Parathyroid adenoma (tissue), 2 donors: Measurements from ENCODE around the gene FLAD1.

Source experiments
- H2AFZ ChIP-seq: fragments of 300-600 bp; sonication (generic); one replicate; pipeline ENCODE4 v1.7.0; 2017; ENCODE audit warnings: antibody characterized with exemption, mild to moderate bottlenecking
- H3K27ac ChIP-seq: fragments of 300-600 bp; sonication (generic); one replicate; pipeline ENCODE4 v1.7.0; 2017
- H3K27me3 ChIP-seq: fragments of 300-600 bp; sonication (generic); one replicate; pipeline ENCODE4 v1.7.0; 2017; ENCODE audit warnings: low read length; ENCODE audit not compliant: control insufficient read depth, insufficient read depth
- H3K36me3 ChIP-seq: fragments of 300-600 bp; sonication (generic); one replicate; pipeline ENCODE4 v1.7.0; 2017; ENCODE audit warnings: low read length; ENCODE audit not compliant: control insufficient read depth, insufficient read depth
- H3K4me1 ChIP-seq: fragments of 300-600 bp; sonication (generic); one replicate; pipeline ENCODE4 v1.7.0; 2017; ENCODE audit warnings: control low read depth
- H3K4me2 ChIP-seq: fragments of 300-600 bp; sonication (generic); one replicate; pipeline ENCODE4 v1.7.0; 2017; ENCODE audit warnings: low read length
- H3K4me3 ChIP-seq: fragments of 300-600 bp; sonication (generic); one replicate; pipeline ENCODE4 v1.7.0; 2017; ENCODE audit warnings: low read depth, low read length
- H3K79me2 ChIP-seq: fragments of 300-600 bp; sonication (generic); one replicate; pipeline ENCODE4 v1.7.0; 2017; ENCODE audit warnings: control low read depth
- H3K9ac ChIP-seq: fragments of 300-600 bp; sonication (generic); one replicate; pipeline ENCODE4 v1.7.0; 2017; ENCODE audit warnings: mild to moderate bottlenecking
- H3K9me3 ChIP-seq: fragments of 300-600 bp; sonication (generic); one replicate; pipeline ENCODE4 v1.7.0; 2017; ENCODE audit warnings: low read length; ENCODE audit not compliant: control insufficient read depth
- TF ChIP-seq, protein P1 (sequence below): fragments of 300-600 bp; sonication (generic); IDR thresholded peaks from one replicate; pipeline ENCODE4 v1.7.0; 2017; ENCODE audit warnings: antibody characterized with exemption, mild to moderate bottlenecking
- donor health status: primary hyperparathyroidism.

The FLAD1 gene

DNA sequence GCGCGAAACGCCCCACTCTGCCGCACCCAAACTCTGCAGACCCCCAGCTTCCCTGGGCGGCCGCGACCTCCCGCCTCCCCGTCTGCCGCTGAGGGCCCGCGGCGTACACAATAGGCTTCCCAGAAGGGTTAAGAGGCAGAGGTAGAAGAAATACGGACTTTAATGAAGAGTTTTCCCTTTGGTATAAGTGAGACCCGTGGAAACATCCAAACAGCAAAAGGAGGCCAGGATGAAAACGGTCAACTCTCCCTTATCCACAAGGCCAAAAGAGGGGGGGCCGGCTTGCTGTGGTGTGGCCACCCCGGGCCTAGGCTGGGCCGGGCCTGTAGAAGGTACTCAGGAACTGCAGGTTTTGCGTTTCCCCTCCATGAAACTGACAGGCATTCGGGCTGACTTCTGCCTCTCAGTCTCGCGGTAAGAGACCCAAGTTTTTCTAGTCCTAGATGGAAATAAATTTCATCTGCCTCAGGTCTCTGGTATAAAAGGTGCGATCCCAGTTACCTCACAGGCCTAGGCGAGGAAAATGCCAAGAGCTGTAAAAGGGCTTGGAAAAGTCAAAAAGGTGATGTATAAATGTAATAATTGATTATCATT is 20.9 kb upstream of the FLAD1 start:
- Histone ChIP-seq H3K9me3 (no peaks in the 10 kb centered on the region), H3K27ac (peak overlapping the region; percentile 95)

DNA sequence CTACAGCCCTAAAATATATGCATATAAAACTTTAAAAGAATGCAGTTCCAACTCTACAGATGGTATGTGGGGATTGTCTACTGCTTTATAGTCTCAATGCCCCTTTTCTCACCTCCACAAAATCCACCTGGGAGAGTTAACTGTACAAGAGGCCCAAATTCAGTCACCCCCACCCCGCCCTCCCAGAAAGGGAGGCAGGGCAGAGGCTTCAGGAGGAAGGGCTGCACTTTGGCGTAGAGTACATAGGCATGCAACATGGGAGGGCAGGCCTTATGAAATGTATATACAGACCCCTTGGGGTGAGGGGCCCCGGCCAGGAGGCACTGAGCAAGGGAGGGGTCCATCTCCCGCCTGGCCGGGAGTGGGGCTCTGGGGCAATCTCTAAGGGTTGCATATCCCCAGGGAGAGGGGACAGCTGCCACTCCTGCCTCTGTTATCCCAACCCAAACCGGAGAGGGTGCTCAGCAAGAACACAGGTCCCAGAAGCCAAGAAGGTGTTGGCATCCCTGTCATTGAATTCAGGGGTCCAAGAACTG is 20.3 kb upstream of the FLAD1 start:
- Histone ChIP-seq H3K9ac (no peak overlapping the region), H3K9me3 (no peaks in the 10 kb centered on the region), H3K79me2 (no peaks in the 10 kb centered on the region), H3K27ac (no peak overlapping the region), H3K36me3 (no peaks in the 10 kb centered on the region), H3K27me3 (no peaks in the 10 kb centered on the region), H2AFZ (no peak overlapping the region), H3K4me3 (no peak overlapping the region), H3K4me2 (peak overlapping the region; percentile 97), H3K4me1 (peaks cover 12% of the 10 kb centered on the region)
- TF ChIP-seq, protein P1, sequence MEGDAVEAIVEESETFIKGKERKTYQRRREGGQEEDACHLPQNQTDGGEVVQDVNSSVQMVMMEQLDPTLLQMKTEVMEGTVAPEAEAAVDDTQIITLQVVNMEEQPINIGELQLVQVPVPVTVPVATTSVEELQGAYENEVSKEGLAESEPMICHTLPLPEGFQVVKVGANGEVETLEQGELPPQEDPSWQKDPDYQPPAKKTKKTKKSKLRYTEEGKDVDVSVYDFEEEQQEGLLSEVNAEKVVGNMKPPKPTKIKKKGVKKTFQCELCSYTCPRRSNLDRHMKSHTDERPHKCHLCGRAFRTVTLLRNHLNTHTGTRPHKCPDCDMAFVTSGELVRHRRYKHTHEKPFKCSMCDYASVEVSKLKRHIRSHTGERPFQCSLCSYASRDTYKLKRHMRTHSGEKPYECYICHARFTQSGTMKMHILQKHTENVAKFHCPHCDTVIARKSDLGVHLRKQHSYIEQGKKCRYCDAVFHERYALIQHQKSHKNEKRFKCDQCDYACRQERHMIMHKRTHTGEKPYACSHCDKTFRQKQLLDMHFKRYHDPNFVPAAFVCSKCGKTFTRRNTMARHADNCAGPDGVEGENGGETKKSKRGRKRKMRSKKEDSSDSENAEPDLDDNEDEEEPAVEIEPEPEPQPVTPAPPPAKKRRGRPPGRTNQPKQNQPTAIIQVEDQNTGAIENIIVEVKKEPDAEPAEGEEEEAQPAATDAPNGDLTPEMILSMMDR, result no peak

More for the DNA sequence above, 20.9 kb upstream of the FLAD1 start:
- peak overlapping the region; percentile 97 for H3K4me2 ChIP-seq
- no peaks in the 10 kb centered on the region for H3K27me3 ChIP-seq
- TF ChIP-seq, protein P1, result no peak
- peak overlapping the region; percentile 79 for H2AFZ ChIP-seq
- peak overlapping the region; percentile 73 for H3K9ac ChIP-seq
- H3K4me1 ChIP-seq, result peaks cover 12% of the 10 kb centered on the region
- no peaks in the 10 kb centered on the region for H3K36me3 ChIP-seq
- peak overlapping the region; percentile 96 for H3K4me3 ChIP-seq
- H3K79me2 ChIP-seq, result no peaks in the 10 kb centered on the region

DNA sequence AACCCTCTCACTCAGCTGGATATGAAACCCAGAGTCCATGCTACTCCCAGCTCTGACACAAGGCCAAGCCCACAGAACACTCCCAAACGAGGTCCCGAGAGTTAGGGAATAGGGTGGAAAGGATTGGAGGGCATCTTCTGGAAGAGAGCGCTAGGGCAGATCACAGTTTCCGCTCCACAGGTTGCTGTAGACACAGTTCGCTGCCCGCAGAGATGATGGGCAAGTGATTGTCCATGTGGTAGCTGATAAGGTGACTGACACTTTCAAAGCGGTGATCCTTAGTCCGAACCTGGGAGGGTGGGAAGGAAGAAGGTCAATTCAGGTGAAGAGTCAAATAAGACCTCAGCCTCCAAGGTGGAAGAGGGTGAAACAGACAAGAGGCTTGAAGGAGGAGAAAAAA is 19.5 kb upstream of the FLAD1 start:
- no peak overlapping the region for H3K4me3 ChIP-seq
- H3K27me3 ChIP-seq, result no peaks in the 10 kb centered on the region
- peaks cover 8% of the 10 kb centered on the region for H3K4me1 ChIP-seq
- no peaks in the 10 kb centered on the region for H3K36me3 ChIP-seq
- no peaks in the 10 kb centered on the region for H3K79me2 ChIP-seq
- no peak overlapping the region for H3K9ac ChIP-seq
- H3K9me3 ChIP-seq, result no peaks in the 10 kb centered on the region
- H2AFZ ChIP-seq, result no peak overlapping the region
- H3K27ac ChIP-seq, result no peak overlapping the region
- H3K4me2 ChIP-seq, result peak overlapping the region; percentile 25
- TF ChIP-seq, protein P1, result no peak

DNA sequence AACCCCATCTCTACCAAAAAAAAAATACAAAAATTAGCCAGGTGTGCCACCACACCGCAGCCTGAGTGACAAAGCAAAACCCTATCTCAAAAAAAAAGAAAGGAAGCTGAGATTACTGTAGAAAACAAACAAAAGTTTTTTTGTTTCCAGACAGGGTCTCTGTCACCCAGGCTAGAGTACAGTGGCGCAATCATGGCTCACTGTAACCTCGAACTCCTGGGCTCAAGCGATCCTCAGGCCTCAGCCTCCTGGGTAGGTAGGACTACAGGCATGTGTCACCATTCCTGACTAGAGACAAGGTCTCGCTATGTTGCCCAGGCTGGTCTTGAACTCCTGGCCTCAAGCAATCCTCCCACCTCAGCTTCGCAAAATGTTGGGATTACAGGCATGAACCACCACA is 18.8 kb upstream of the FLAD1 start:
- Histone ChIP-seq H3K4me1 (peaks cover 4% of the 10 kb centered on the region), H3K27me3 (no peaks in the 10 kb centered on the region), H3K27ac (no peak overlapping the region), H3K9me3 (no peaks in the 10 kb centered on the region), H3K4me3 (no peak overlapping the region), H3K36me3 (no peaks in the 10 kb centered on the region), H3K79me2 (no peaks in the 10 kb centered on the region), H2AFZ (no peak overlapping the region), H3K9ac (no peak overlapping the region), H3K4me2 (no peak overlapping the region)
- TF ChIP-seq, protein P1, result no peak

GRCh38 chr1:154966111-154966510 is 17.0 kb upstream of the FLAD1 start:
- H3K9me3 ChIP-seq, result no peaks in the 10 kb centered on the region
- no peaks in the 10 kb centered on the region for H3K36me3 ChIP-seq
- TF ChIP-seq, protein P1, result no peak
- peaks cover under 1% of the 10 kb centered on the region for H3K4me1 ChIP-seq
- no peak overlapping the region for H3K9ac ChIP-seq
- no peak overlapping the region for H2AFZ ChIP-seq
- no peak overlapping the region for H3K4me2 ChIP-seq
- no peaks in the 10 kb centered on the region for H3K79me2 ChIP-seq
- no peak overlapping the region for H3K4me3 ChIP-seq
- no peak overlapping the region for H3K27ac ChIP-seq
- no peaks in the 10 kb centered on the region for H3K27me3 ChIP-seq
